SK-N-SH (cell line): ENCODE data around the gene BOD1L2. TPM values are rescaled to one million over a fixed set of nuclear protein-coding genes. Genes with fewer than 3 reads are reported as not detected.
A peak's percentile ranks its signal among the peaks of the same experiment; 100 is the strongest.

Source experiments
- CTCF ChIA-PET: fragments of 300-600, 350-600 bp; formaldehyde crosslinking; extraction: SDS; loops from one replicate; lab custom pipeline; 2021; lab: Yijun Ruan, JAX
- POLR2A ChIA-PET: fragments of 350-600 bp; sonication (Branson Sonifier 250); formaldehyde crosslinking; extraction: SDS; loops from one replicate; lab custom pipeline; 2020; ENCODE audit warnings: antibody characterized with exemption, inconsistent platforms; lab: Yijun Ruan, JAX
- DNase-seq: peaks from one replicate; pipeline ENCODE4 v3.0.0; 2012
- H2AFZ ChIP-seq: fragments of 200-600 bp; sonication (generic); 2 replicates; pipeline ENCODE4 v1.8.1; 2016; ENCODE audit warnings: antibody characterized with exemption, mild to moderate bottlenecking, low read depth
- H3F3A ChIP-seq: fragments of 200-600 bp; sonication (generic); replicated peaks from 2 replicates; pipeline ENCODE3; 2016; ENCODE audit warnings: antibody characterized with exemption, mild to moderate bottlenecking; ENCODE audit not compliant: insufficient read depth
- H3K27ac ChIP-seq, 2 experiments: fragments of 200-500 bp in 1 of 2; fragments of 200-600 bp in 1 of 2; sonication (Bioruptor generic) in 1 of 2; sonication (generic), shearing (Covaris generic) in 1 of 2; 2 replicates each; pipeline versions ENCODE4 v1.5.1 to v1.6.1; 2014 to 2016; ENCODE audit warnings: low read depth in 2 of 2, inconsistent platforms in 1 of 2, low read length in 1 of 2, mild to moderate bottlenecking in 1 of 2, mixed read lengths in 1 of 2
- H3K27me3 ChIP-seq: fragments of 200-600 bp; sonication (generic), shearing (Covaris generic); 2 replicates; pipeline ENCODE4 v1.6.1; 2016; ENCODE audit warnings: mixed run types; ENCODE audit not compliant: insufficient read depth
- H3K36me3 ChIP-seq, 2 experiments: fragments of 200-500 bp in 1 of 2; fragments of 200-600 bp in 1 of 2; sonication (Bioruptor generic) in 1 of 2; sonication (generic) in 1 of 2; replicated peaks in 1 of 2; 2 replicates each; pipeline versions ENCODE3 to v1.5.1; 2014 to 2016; ENCODE audit warnings: low read length in 1 of 2, mild to moderate bottlenecking in 1 of 2; ENCODE audit not compliant: insufficient read depth in 2 of 2, control insufficient read depth in 1 of 2
- H3K4me1 ChIP-seq, 2 experiments: fragments of 200-500 bp in 1 of 2; fragments of 200-600 bp in 1 of 2; sonication (Bioruptor generic) in 1 of 2; sonication (generic), shearing (Covaris generic) in 1 of 2; 2 replicates each; pipeline versions ENCODE4 v1.5.1 to v1.6.1; 2014 to 2016; ENCODE audit warnings: low read depth in 1 of 2, low read length in 1 of 2, mixed run types in 1 of 2; ENCODE audit not compliant: insufficient read depth in 2 of 2, control insufficient read depth in 1 of 2
- H3K4me2 ChIP-seq: fragments of 200-600 bp; sonication (generic), shearing (Covaris generic); 2 replicates; pipeline ENCODE4 v1.6.1; 2017; ENCODE audit warnings: mixed run types
- H3K4me3 ChIP-seq, 2 experiments: fragments of 200-500 bp in 1 of 2; fragments of 200-600 bp in 1 of 2; sonication (Bioruptor generic) in 1 of 2; sonication (generic), shearing (Covaris generic) in 1 of 2; 2 replicates each; pipeline versions ENCODE4 v1.5.1 to v1.8.1; 2014 to 2016; ENCODE audit warnings: low read depth in 2 of 2, inconsistent platforms in 1 of 2, low read length in 1 of 2, mild to moderate bottlenecking in 1 of 2, mixed read lengths in 1 of 2, moderate library complexity in 1 of 2
- H3K79me2 ChIP-seq: fragments of 200-600 bp; sonication (generic); 2 replicates; pipeline ENCODE4 v1.8.1; 2017; ENCODE audit warnings: mild to moderate bottlenecking; ENCODE audit not compliant: insufficient read depth
- H3K9ac ChIP-seq: fragments of 200-600 bp; sonication (generic); 2 replicates; pipeline ENCODE4 v1.6.1; 2017; ENCODE audit warnings: mixed run types
- H3K9me2 ChIP-seq: fragments of 200-600 bp; sonication (generic); 2 replicates; pipeline ENCODE4 v1.6.1; 2017; ENCODE audit warnings: mixed run types
- H3K9me3 ChIP-seq: fragments of 200-600 bp; sonication (generic); 2 replicates; pipeline ENCODE4 v1.6.1; 2017; ENCODE audit warnings: mixed run types, mild to moderate bottlenecking, moderate library complexity
- H4K20me1 ChIP-seq: fragments of 200-600 bp; sonication (generic); 2 replicates; pipeline ENCODE4 v1.6.1; 2017; ENCODE audit warnings: mild to moderate bottlenecking, mixed run types; ENCODE audit not compliant: insufficient read depth
- CTCF ChIP-seq: fragments of 200-600 bp; sonication (generic); IDR thresholded peaks from 2 replicates; pipeline ENCODE4 v1.6.1; 2017; ENCODE audit warnings: antibody characterized with exemption, mild to moderate bottlenecking, moderate library complexity
- EP300 ChIP-seq, 2 experiments: IDR thresholded peaks; 2 replicates each; pipeline versions ENCODE4 v1.4.0 to v1.6.1; 2012; ENCODE audit warnings: borderline replicate concordance in 1 of 2, low read depth in 1 of 2, low read length in 1 of 2
- EZH2phosphoT487 ChIP-seq: fragments of 200-600 bp; sonication (generic); IDR thresholded peaks from 2 replicates; pipeline ENCODE4 v1.6.1; 2017; ENCODE audit warnings: low read depth, mixed run types, mild to moderate bottlenecking, antibody characterized with exemption, moderate library complexity, borderline replicate concordance
- FOXJ3 ChIP-seq: sonication (generic); formaldehyde crosslinking; IDR thresholded peaks from 2 replicates; pipeline ENCODE4 v1.5.1; 2020; ENCODE audit warnings: mild to moderate bottlenecking, missing genetic modification reagents
- FOXM1 ChIP-seq: IDR thresholded peaks from 2 replicates; pipeline ENCODE4 v1.4.0; 2012; ENCODE audit warnings: low read depth, mild to moderate bottlenecking
- IRF3 ChIP-seq: fragments of 150-350 bp; IDR thresholded peaks from 2 replicates; pipeline ENCODE4 v1.6.1; 2016; ENCODE audit warnings: mild to moderate bottlenecking, low read depth, low read length
- MEF2A ChIP-seq: IDR thresholded peaks from 2 replicates; pipeline ENCODE4 v1.4.0; 2012; ENCODE audit warnings: low read depth, borderline replicate concordance
- MXI1 ChIP-seq: IDR thresholded peaks from 2 replicates; pipeline ENCODE4 v1.6.1; 2012; ENCODE audit warnings: mild to moderate bottlenecking, low read depth, low read length, improper control_type of control experiment
- PBX3 ChIP-seq: IDR thresholded peaks from 2 replicates; pipeline ENCODE4; 2012
- RAD21 ChIP-seq: IDR thresholded peaks from 2 replicates; pipeline ENCODE4 v1.6.1; 2012; ENCODE audit warnings: mild to moderate bottlenecking, low read length
- RCOR1 ChIP-seq: fragments of 150-350 bp; IDR thresholded peaks from 2 replicates; pipeline ENCODE4 v1.6.1; 2017; ENCODE audit warnings: antibody characterized with exemption, low read length
- RXRA ChIP-seq: IDR thresholded peaks from 2 replicates; pipeline ENCODE4 v1.4.0; 2012; ENCODE audit warnings: low read depth, mild to moderate bottlenecking, borderline replicate concordance
- TEAD4 ChIP-seq: IDR thresholded peaks from 2 replicates; pipeline ENCODE4 v1.4.0; 2012; ENCODE audit warnings: mild to moderate bottlenecking, borderline replicate concordance; ENCODE audit not compliant: insufficient read depth
- USF1 ChIP-seq: IDR thresholded peaks from 2 replicates; pipeline ENCODE4 v1.4.0; 2012; ENCODE audit warnings: low read depth, borderline replicate concordance
- ZBTB33 ChIP-seq: IDR thresholded peaks from 2 replicates; pipeline ENCODE4 v1.4.0; 2012; ENCODE audit warnings: low read depth, borderline replicate concordance
- WGBS: methylation state at CpG from one replicate; pipeline ENCODE4 v1.1.6; 2017; ENCODE audit warnings: low lambda C conversion rate; 5-methylcytosine and 5-hydroxymethylcytosine counted together
- polyA plus RNA-seq, 3 experiments: library from polyadenylated mRNA; depleted of rRNA; stranded (reverse); fragments of >200 nt; gene quantifications; 2 replicates each; pipeline ENCODE4 v1.2.3, GENCODE V29; 2012

The BOD1L2 gene
- polyA plus RNA-seq, 1 of the 3 experiments (the other 2 are of a cell fraction) = not detected

GRCh38 chr18:57134618-57135135, 12.2 kb upstream of the BOD1L2 start:
- Histone ChIP-seq H2AFZ (no peak overlapping the region), H4K20me1 (no peaks in the 10 kb centered on the region), H3K79me2 (no peaks in the 10 kb centered on the region), H3K27me3 (no peaks in the 10 kb centered on the region), H3K9me3 (no peaks in the 10 kb centered on the region), H3K9ac (no peak overlapping the region), H3K4me2 (no peak overlapping the region), H3K4me1 (no peaks in the 10 kb centered on the region), H3F3A (no peaks in the 10 kb centered on the region), H3K9me2 (no peaks in the 10 kb centered on the region), H3K27ac (no peak overlapping the region), H3K36me3 (no peaks in the 10 kb centered on the region), H3K4me3 (no peak overlapping the region)
- ChIA-PET POLR2A (no interaction called here), CTCF (interaction anchor here (0.6 to 1.5 kb wide), 2 partner anchors 8 to 477 kb away, joined by 3 to 5 read pairs; no protein-coding TSS in a partner anchor)
- DNase-seq = no peak
- TF ChIP-seq EP300 (IDR thresholded peaks at IDR 0.05; ENCODE audit: borderline replicate concordance in 1 of 2, low read depth in 1 of 2, low read length in 1 of 2) = no peak
- TF ChIP-seq EZH2phosphoT487 = no peak
- TF ChIP-seq FOXM1 = no peak
- TF ChIP-seq RXRA = no peak
- no peak for TF ChIP-seq IRF3
- TF ChIP-seq PBX3 = no peak
- TF ChIP-seq MEF2A = no peak
- no peak for TF ChIP-seq MXI1
- no peak for TF ChIP-seq ZBTB33
- no peak for TF ChIP-seq TEAD4
- 13% methylated on average over 4 of the region's 4 CpGs for WGBS

- DNase-seq = no peak
- no peak overlapping the region for H3K27ac ChIP-seq
- no peaks in the 10 kb centered on the region for H3K9me2 ChIP-seq
- no peak overlapping the region for H3K9ac ChIP-seq
- CTCF ChIA-PET = interaction anchor here (0.9 to 1.5 kb wide), 2 partner anchors 9 to 12 kb away, joined by 3 to 5 read pairs; no protein-coding TSS in a partner anchor
- H3K9me3 ChIP-seq = no peaks in the 10 kb centered on the region
- no peak overlapping the region for H2AFZ ChIP-seq
- no peaks in the 10 kb centered on the region for H3K27me3 ChIP-seq
- no peaks in the 10 kb centered on the region for H3K79me2 ChIP-seq
- POLR2A ChIA-PET = no interaction called here
- H3K4me2 ChIP-seq = no peak overlapping the region
- H4K20me1 ChIP-seq = no peaks in the 10 kb centered on the region
- no peaks in the 10 kb centered on the region for H3K4me1 ChIP-seq
- TF ChIP-seq RAD21 = no peak
- no peak for TF ChIP-seq MEF2A
- no peak for TF ChIP-seq MXI1
- TF ChIP-seq CTCF = peak; percentile 13; the same call in 1 of the 2 replicates
- no peak for TF ChIP-seq FOXJ3 (CRISPR knock-in tag)
- no peak for TF ChIP-seq USF1
- no peak for TF ChIP-seq FOXM1
- TF ChIP-seq RCOR1 = no peak
- WGBS = 19% methylated on average over 4 of the region's 4 CpGs
- H3F3A ChIP-seq = no peaks in the 10 kb centered on the region
- H3K36me3 ChIP-seq = no peaks in the 10 kb centered on the region
- no peak overlapping the region for H3K4me3 ChIP-seq
Measured at GRCh38 chr18:57135699-57136098, 11.2 kb upstream of the BOD1L2 start.
